Fibroblast of skin of scalp (primary cell): Measurements from ENCODE around the gene PELI2.
"Not testable (repeated sequence)": the region's sequence is repeated elsewhere in the genome, so short reads cannot be mapped to it uniquely, and the experiment has no call there.

Source experiments
- DNase-seq: peaks from one replicate; pipeline ENCODE4 v3.0.0-alpha.2; 2013

The PELI2 gene

DNA sequence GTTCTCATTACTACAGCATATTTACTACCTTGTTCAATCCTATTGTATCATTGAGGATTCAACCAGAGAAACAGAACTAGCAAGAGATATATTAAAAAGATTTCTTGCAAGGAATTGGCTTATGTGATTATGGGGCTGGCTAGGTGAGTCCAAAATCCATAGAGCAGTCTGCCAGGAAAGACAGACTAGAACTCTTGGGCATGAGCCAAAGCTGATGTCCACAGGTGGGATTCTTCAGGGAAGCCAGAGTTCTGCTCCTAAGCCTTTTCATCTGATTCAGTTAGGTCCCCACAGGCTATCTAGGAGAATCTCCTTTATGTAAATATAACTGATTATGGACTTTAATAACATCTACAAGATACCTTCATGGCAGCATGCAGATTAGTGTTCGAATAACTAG lies 26.0 kb downstream of the PELI2 start:
- no peak for DNase-seq

DNA sequence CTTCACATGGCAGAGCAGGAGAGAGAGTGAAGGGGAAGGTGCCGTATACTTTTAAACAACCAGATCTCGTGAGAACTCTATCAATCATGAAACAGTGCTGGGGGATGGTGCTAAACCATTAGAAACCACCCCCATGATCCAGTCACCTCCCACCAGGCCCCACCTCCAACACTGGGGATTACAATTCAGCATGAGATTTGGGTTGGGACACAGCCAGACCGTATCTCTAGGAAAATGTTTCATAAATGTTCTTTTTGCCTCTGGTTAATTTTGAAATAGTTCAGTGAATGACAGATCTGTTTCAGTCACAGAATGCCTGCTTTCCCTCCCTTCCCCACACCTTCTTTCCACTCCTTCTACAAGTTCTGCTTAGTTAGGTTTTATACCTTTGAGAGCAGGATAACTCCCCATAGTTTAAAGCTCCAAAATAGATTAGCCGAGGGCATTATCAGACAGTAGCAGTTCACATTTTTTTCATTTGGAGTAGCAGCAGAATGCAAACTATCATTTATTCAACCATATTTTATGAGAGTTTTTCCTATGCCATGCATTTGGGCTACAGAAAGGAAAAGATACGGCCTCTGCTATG lies 27.1 kb downstream of the PELI2 start:
- DNase-seq = no peak

DNA sequence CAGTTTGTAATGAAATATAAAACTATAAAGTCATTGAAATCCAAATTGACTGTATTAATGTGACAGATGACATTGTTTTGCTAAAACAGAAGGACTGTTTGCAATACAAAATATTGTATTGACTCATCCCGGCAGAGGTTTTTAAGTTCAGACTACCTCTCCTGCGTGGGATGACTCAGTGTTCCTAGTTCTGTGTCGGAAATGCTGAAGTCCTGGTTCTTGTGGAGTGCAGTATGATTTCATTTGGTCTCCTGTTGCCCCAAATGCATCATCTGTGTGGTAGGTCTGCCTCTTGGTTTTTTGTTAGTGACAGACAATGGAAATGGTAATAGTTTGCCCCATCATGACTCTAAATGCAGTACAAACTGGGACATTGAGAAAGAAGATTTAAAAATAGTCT lies 27.8 kb downstream of the PELI2 start:
- peak; percentile 65 for DNase-seq

DNA sequence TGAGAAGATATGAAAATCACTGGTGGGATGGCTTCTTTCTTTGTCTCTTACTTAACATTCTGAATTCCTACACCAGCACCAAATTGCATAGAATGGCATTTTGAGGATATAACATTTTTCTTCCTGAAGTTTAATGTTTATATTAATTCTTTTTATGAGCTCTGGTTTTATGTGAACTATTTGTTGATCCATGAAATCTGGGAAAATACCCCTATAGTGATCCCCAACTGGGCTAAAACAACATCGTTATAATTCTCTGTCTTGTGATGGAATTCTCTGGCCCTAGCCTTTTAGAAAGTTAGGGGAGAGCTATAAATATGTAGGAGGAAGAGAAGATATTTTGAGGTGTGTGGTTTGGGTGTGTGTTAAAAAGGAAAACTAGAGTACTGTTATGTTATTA lies 29.2 kb downstream of the PELI2 start:
- DNase-seq = no peak

DNA sequence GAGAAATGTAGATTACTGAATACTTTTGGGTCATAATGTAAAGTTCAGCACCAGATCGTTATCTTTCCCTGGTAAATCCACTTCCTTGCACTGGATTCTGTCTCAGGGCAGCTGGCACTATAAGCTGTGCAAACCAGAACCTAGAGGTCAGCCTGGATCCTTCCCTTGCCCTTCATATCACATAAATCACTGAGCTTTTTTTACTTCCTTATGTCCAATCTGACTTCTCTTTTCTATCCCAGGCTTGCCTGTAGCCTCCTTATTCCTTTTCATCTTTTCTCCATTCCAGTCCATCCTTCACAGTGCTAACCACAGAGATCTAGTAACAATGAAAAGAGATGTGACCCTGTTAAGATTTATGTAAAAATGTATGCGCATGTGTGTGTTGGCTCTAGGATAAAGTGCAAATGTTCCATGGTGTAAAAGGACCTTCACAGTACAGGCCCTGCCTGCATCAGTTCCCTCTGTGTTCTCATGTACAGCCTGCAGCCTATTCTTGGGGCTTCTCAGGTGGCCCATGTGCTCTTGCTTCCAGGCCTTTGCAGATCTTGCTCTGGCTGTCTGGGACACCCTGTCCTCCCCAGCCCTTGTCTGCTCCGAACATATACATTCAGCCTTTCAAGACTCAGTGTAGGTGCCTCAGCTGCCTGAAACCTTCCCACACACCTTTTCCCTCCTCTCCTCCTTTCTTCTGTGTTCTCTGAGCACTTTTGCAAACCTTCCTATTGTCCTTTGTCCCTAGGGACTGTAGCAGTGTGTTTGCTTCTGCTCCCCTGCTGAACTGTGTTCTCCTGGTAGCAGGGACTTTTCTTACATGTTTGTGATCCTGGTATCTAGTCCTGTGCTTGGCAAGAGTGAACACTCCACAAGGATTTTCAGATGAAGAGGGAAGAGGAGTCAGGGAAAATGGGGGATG lies 30.0 kb downstream of the PELI2 start:
- no peak for DNase-seq

DNA sequence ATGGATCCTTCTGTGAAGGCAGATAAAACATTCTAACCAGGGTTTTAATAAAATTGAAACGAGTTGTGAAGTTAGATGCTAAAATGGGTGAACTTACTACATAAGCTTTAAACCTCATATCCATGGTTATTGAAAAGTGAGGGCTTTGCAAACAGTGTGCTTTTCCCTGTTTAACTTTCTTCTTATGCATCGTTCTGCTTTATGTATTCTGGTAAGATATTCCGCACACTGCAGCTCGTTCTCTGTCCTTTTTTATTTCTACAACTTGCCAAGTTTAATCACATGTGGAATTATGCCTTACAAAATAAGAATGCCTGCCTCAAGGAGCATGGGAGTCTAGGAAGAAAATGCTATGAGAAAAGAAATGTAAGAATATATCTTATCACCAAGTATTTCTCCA lies 30.9 kb downstream of the PELI2 start:
- DNase-seq = no peak

DNA sequence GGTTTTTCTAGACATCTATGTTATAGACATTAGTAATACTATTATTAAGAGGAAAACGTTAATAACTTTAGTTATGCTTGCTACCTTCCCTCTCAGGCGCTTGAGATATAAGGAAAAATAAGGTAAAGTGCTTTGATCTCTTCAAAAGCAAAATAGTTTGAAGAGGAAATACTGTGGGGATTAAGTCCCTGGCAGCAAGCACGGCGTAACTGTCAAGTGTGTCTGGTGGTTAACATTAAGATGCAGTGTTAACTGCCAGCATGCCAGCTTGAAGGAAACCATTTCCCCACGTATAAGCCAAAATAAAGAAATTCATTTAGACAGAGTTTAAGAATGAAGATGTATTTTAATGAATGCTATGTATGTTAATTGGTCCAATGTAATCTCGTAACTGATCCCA lies 31.8 kb downstream of the PELI2 start:
- DNase-seq = no peak

DNA sequence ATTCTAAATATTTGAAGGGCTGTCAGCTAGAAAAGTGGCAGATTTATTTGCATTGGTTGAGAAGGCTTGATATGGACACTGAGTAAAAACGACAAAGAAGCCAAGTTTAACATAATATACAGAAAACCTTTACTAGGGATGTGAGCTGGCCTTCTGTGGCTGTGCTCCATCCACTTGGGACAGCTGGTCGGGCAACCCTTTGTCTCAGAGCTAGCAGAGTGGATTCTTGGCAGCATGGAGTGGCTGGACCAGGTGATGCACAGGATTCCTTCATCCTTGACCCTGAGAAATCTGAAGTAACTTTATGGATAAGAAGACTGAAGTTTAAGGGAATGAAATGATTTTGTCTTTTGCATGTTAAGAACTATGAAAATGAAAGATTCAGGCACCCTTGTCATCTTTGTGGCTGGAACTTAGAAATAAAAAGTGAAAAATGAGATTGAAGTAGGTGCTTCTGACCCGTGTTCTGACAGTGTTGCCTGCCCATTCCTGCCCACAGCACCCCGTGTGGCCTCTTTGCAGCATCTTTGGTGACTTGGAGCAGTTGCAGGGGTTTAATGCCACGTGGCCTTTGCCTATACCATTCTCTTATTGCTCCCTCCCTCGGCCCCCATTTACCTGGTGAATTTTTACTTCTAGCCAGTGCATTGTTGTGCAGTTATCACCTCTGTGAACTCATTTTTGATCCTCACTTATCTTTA lies 32.6 kb downstream of the PELI2 start:
- no peak for DNase-seq

DNA sequence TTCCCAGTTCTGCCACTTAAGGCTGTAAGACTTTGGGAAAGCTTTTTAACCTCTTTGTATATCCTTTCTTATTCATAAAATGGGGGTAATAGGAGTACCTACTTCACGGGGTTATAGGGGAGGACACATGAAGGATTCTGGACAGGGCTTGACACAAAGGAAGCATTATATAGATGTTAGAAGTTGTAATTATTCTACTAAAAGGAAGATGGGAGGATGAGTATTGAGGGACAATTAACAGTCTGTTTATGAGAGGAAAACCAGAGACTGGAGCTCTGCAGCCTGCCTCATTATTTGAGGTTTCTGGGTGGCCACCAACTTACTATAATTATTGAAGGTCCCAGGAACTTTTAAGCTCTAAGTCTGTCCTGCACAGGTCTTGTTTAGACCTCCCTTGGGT lies 34.0 kb downstream of the PELI2 start:
- no peak for DNase-seq

DNA sequence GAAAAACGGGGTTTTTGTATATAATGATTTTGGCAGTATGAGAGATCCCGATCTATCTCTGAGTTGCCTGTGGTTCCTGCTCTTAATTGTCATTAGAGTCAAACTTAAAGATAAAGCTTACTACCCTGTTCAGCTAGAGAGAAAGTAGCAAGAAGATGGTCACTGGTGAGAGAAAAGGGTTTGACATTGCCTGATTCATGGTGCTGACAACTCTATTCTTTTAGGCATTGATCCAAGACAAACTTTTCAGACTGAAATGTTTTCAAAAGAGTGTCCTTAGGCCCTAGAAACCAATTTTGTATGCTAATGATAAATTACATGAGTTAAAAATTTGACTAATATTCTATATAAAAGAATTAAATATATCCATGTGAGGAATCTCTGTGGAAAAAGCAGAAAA lies 35.1 kb downstream of the PELI2 start:
- DNase-seq = peak; percentile 51

DNA sequence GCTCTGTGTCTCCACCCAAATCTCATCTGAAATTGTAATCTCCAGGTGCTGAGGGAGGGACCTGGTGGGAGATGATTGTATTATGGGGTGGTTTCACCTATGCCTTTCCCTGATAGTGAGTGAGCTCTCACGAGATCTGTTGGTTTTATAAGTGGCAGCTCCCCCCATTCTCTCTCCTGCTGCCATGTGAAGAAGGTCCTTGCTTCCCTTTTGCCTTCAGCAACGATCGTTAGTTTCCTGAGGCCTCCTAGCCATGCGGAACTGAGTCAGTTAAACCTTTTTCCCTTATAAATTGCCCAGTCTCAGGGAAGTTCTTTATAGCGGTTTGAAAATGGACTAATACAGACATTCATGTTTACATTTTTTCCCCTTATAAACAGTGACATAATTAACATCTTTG lies 36.1 kb downstream of the PELI2 start:
- no peak for DNase-seq

DNA sequence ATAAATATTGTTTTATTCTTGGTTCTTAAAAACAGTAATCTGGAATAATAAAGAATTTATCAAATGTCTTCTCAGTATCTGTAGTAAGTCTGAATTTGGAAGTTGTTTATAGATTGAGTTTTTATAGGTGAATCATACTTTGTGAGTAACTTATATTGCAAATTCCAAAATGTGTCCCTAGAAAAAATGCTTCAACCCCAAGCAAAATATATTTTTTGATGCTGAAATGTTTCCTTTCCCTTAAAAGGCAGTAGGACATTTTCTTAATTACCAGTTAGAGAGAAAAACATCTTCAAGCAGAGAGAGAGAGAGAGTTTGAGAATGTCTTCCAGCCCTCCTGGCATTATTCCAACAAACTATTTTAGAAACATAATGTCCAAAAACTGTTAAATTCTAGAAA lies 37.9 kb downstream of the PELI2 start:
- peak; percentile 62 for DNase-seq

DNA sequence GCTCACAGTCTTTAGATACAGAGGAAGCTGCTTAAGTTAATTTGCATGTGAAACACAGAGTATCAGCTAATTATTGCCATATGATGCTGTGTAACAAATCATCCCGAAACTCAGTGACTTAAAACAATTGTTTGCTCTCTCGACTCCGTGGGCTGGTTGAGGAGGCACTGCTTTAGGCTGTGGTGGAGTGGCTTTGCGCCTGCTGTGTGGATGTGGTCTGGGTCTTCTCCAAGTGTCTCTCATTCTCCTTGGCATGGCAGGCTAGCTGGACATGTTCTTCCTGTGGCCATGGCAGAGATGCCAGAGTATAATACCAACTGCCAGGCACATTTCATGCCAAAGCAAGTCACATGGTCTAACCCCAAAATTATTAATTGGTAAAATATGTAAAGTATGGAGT lies 40.9 kb downstream of the PELI2 start:
- peak; percentile 31 for DNase-seq

DNA sequence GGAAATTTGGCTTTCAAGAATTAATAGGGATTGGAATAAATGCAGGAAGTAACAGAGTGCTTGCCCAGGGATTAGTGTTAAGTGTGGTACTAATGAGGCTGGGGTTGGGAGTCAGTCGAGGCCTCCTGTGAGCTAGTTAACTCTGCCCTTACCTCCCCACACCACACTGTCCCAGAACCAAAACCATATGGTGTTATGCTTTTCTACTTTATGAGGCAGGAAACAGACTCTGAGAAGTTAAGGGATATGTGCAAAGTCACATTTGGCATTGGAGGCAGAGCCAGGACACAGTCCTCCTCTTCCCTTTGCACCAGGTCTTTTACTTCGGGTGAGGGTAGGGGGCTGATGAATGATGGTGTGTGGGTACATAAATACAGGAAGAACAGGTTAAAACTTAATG lies 41.9 kb downstream of the PELI2 start:
- peak; percentile 26 for DNase-seq

DNA sequence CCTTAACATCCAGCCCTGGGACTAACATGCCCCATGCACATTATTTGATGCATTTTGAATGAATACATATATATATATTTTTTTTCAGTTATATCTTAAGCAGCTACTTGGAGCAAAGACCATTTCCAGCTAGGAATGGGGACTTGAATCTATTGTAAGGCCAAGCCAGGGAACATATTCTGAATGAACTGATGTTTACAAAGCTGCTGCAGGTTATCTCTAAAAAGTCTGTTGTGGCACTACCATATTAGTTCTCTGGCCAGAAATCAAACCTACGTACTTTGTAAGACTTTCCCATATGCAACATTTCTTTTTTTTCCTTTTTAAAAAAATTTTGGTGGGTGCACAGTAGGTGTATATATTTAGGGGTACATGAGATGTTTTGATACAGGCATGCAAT lies 43.4 kb downstream of the PELI2 start:
- DNase-seq = no peak

DNA sequence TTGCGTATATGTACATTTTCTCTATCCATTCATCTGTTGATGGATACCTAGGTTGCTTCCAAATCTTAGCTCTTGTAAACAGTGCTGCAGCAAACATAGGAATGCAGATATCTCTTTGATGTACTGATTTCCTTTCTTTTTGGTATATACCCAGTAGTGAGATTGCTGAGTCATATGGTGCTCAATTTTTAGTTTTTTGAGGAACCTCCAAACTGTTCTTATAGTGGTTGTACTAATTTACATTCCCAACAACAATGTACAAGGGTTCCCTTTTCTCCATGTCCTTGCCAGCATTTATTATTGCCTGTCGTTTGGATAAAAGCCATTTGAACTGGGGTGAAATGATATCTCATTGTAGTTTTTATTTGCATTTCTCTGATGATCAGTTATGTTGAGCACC lies 44.3 kb downstream of the PELI2 start:
- DNase-seq = no peak

DNA sequence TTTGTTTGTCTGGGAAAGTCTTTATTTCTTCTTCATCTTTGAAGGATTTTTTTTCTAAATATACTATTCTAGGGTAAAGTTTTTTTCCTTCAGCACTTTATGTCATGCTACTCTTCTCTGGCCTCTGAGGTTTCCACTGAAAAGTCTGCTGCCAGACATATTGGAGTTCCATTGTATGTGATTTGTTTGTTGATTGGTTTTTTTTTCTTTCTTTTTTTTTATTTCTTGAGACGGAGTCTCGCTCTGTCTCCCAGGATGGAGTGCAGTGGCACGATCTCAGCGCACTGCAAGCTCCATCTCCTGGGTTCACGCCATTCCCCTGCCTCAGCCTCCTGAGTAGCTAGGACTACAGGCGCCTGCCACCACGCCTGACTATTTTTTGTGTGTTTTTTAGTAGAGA lies 48.4 kb downstream of the PELI2 start:
- not testable (repeated sequence) for DNase-seq

DNA sequence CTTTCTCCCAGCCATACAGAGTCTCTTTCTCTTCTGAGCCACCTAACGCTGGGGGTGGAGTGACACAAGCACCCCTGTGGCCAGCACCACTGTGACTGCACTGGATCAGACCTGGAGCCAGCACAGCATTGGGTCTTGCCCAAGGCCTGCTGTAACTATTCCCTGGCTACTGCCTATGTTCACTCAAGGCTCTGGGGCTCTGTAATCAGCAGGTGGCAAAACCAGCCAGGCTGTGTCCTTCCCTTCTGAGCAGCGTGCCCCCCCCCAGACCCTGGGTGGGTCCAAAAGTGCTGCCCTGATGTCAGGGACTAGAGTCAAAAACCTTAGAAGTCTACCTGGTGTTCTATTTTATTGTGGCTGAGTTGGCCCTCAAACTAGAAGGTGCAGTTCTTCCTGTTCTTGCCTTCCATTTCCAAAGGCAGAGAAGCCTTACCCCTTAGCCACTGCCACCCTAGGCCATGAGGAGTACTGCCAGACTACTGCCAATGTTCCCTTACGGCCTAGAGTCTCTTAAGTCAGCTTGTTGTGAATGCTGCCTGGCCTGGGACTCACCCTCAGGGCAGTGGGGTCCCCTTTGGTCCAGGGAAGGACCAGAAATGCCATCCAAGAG lies 49.9 kb downstream of the PELI2 start:
- DNase-seq = no peak

DNA sequence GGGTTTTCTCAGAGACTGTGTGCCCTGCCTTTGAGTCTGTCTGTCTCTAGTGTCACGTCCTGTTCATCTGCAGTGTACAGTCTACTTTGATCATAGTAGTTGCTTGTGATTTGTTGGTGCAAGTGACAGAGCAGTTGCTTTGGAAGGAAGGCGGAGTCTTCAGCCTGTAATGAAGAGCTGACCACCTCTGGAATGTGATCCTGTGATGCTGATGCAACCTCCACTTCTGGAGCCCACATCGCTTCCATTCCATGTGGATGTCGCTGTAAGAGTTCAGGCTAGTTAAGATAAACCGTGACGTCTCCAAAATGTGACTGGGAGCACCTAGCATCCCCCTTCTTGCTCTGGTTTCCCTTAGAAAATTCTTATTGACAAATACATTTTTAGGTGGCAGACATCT lies 51.8 kb downstream of the PELI2 start:
- DNase-seq = peak; percentile 64

DNA sequence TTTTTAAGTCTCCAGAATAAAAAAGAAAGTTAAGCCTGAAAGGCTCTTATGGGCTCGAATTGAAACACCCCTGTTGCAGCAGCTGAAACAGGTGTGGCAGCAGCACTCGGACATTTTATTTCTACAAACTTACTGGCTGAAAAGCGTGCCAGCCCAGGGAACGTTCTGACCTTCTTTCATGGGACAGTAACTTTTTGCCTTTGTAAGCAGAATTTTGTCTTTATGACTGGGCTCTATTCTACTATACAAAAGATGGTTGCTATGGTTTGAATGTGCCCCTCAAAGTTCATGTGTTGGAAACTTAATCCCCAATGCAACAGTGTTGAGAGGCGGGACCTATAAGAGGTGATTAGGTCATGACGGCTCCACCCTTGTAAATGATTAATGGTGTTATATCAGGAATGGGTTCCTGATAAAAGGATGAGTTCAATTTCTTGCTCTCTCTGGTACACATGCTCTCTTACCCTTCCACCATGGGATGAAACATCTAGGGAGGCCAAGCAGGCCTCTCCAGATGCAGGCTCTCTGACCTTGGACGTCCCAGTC lies 52.7 kb downstream of the PELI2 start:
- no peak for DNase-seq

DNA sequence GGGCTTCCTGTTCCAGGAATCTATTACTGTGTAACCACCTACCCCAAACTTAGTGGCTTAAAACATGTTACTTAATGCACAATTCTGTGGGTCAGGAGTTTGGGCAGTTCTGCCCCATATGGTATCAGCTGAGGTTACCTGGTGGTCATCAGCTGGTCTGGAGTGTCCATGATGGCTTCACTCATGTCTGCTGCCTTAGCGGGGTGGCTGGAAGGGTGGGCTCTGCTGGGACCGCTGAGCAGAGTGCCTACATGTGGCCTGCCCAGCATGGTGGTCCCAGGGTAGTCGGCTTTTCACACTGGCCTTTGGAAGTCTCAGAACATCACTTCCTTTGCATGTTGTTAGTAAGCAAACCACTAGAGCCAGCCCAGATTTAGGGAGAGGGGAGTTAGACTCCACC lies 53.9 kb downstream of the PELI2 start:
- DNase-seq = no peak

DNA sequence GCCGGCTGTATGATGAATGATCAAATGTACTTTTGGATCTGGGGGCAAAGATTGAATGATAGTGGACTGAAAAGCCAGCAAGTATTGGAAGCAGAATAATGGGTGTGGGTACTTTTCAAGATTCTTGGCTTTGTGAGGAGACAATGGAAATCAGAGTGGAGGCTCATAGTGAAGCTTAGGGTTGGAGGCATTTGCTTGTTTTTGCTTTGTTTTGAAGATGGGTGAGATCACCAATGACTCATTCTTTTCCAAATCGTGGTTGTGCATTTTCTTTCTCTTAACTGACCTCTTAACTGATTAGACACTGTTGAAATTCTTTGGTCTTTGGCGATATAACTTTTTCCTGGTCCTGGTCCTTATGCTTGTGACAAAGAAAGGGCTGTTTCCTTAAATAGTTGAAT lies 54.4 kb downstream of the PELI2 start:
- DNase-seq = peak; percentile 75

DNA sequence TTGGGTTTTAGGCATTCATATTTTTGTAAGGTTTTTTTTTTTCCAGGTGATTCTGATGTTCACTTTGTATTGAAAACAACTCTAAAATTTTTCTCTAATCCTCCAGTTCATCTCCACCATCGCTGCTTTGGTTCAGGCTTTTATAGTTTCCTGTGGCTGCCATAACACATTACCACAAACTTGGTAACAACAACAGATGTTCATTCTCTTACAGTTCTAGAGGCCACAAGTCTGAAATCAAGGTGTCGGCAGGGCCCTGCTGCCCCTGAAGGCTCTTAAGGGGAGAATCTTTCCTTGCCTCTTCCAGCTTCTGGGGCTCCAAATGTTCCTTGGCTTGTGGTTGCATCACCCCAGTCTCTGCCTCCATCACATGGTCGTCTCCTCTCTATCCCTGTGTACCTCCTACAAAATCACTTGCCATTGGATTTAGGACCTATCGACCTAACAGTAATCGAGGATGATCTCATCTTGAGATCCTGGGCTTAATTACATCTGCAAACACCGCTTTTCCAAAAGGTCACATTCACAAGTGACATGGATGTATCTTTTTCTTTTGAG lies 55.2 kb downstream of the PELI2 start:
- DNase-seq = no peak
